Measurements from ENCODE around the gene RBBP8NL.

Gene RBBP8NL

DNA sequence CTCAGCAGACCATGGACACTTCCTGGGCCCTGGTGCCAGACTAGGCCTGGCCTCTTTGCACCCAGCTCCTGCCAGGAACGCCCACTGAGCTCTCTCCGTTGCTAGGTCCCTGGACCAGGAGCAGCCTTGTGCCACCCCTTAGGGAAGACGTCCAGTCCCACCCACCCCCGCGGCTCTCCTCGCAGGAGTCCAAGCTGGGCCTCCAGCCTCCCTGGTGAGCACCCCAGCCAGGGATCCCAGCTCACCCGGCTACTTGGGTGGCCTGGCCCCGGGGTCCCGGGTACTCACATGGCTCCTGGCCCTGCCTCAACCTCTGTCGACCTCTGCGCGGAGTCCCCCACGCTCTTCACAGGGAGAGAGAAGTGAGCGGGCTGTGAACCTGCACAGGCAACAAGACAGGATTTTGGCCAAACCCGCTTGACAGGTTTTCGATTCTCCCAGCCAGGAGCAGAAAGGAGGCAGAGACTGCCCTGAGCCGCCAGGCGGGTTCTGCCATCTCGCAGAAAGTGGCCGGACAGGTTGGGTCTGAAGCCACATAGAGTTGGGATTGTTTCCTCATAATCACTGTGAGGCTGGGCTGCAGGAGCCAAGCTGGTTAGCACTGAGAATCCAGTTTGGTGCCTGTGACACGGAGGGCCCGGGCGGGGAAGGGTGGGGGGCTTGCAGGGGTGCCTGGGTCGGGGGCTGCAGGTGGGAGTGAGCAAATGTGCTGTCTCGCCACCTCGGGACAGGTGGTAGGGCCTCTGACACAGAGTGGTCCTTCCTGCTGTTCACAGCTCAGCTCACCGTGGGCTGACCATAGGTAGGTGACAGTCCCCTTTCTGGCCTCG lies at the start of gene RBBP8NL:
RBBP8NL (minus strand) TSS at position 368 of the 830 bp plus-strand sequence. CDS start 7,892 bp downstream, outside the sequence.
- no peak for DNase-seq (ENCODE audit: low read depth)

DNA sequence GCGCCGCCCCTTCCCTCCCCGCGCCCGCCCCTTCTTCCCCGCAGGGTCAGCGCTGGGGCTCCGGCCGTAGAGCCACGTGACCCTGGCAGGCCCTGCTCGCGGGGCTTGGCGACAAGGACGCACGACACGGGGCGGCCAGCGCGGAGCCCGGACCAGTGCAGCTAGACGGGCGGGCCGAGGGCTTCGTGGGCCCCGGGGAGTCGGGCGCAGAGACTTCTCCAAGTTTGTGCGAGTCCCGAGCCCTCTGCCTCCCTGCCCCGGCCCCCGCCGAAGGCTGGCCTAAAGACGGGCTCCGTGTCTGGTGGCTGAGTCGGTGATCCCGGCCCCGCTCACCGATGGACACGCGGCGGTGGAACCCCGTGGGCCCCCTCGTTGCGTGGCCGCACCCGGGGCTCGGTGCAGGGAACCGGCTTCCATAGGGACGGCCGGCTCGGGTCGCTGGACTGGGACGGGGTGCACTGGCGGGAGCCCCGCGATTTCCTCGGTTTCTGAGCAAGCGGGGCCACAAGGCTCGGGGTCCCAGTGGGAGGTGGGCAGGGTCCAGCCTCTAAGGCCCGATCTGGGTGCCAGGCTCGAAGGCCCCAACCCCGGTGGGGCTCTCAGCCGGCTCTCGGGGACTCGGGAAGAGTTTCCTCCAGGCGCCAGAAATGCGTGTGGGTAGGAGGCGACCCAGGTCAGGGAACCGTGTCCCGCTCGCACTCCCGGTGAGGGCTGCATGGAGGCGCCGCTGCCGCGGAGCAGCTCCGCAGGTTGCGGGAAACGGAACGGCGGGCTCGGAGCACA lies 48.9 kb upstream of the RBBP8NL start:
- no peak for DNase-seq (ENCODE audit: low read depth)

- DNase-seq (ENCODE audit: low read depth) = no peak
Measured at GRCh38 chr20:62475772-62476055, 48.4 kb upstream of the RBBP8NL start, which contains the start of gene GATA5. Gene GATA5, minus strand, starts transcription at chr20:62475995. Its CDS starts 474 bp downstream, at chr20:62475521.

GRCh38 chr20:62475027-62475771 lies 47.9 kb upstream of the RBBP8NL start:
- no peak for DNase-seq (ENCODE audit: low read depth)

- DNase-seq (ENCODE audit: low read depth) = no peak
Measured at GRCh38 chr20:62474604-62475026, 47.3 kb upstream of the RBBP8NL start.

DNA sequence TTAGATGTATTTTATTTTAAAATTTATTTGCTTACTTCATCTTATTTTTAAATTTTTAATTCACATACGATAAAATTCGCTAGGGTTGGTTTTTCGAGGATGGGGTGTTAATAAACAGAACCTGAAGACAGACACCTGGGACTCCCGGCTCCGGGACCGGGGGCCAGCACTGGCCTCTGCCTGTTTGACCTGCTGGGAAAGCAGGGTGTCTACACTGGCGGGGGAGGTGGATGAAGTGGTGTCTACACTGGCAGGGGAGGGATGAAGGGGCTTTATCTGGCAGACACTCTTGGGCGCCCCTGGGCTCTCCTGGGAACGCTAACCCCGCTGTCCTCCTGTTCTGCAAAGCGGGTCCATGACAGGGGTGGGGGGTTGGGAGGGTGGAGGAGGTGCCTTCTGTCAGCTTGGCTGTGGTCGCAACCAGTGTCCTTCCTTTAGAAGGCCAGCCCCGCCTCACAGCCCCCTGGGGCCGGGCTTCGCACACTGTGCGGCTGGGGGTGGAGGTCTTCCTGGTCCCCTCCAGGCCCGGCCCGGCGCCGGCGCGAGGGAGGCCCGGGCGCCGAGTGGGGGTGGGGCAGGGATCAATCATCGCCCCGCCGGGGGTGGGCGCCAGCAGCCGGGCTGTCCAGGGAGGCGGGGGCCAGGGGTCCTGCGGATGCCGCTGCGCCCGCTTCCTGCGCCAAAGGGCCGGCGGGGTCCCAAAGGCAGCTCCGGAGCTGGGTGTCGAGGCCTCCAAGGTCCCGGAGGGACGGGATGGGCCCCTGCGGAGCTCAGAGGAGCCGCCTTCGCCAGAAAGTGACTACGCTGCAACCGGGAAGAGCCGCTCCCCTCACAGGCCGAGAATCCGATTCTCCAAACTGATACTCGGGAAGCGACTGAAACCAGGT lies 46.6 kb upstream of the RBBP8NL start:
- no peak for DNase-seq (ENCODE audit: low read depth)

DNA sequence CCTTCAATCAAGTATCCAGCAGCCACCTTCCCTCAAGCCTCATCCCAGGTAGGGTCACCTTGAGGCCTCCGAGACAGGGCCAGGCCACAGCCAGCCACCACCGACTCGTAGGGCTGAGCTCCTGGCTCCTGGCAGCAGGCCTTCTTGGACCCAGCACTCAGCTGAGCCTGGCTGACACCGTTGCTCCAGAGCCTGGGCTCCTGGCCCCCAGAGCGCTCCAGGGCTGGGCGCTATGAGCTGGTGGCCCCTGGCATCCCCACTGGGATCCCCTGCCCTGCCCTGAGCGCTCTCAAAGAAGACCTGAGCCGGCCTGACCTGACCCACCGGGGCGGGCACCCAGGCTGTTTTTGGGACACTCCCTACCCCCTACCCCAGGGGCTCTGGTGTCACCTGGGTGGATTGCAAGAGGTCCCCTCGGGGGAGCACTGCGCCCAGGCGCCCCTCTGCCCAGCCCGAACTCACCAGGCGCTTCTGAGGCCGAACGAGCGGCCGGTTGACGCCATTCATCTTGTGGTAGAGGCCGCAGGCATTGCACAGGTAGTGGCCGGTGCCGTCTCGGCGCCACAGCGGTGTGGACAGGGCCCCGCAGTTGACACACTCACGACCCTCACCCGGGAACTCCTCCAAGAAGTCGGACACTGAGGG lies 45.7 kb upstream of the RBBP8NL start:
- DNase-seq (ENCODE audit: low read depth) = no peak

GRCh38 chr20:62472138-62472940 lies 45.0 kb upstream of the RBBP8NL start:
- no peak for DNase-seq (ENCODE audit: low read depth)

- no peak for DNase-seq (ENCODE audit: low read depth)
Measured at GRCh38 chr20:62470459-62470858, 43.1 kb upstream of the RBBP8NL start.

GRCh38 chr20:62470001-62470400 lies 42.7 kb upstream of the RBBP8NL start:
- no peak for DNase-seq (ENCODE audit: low read depth)

GRCh38 chr20:62469352-62469751 lies 42.0 kb upstream of the RBBP8NL start:
- no peak for DNase-seq (ENCODE audit: low read depth)

DNA sequence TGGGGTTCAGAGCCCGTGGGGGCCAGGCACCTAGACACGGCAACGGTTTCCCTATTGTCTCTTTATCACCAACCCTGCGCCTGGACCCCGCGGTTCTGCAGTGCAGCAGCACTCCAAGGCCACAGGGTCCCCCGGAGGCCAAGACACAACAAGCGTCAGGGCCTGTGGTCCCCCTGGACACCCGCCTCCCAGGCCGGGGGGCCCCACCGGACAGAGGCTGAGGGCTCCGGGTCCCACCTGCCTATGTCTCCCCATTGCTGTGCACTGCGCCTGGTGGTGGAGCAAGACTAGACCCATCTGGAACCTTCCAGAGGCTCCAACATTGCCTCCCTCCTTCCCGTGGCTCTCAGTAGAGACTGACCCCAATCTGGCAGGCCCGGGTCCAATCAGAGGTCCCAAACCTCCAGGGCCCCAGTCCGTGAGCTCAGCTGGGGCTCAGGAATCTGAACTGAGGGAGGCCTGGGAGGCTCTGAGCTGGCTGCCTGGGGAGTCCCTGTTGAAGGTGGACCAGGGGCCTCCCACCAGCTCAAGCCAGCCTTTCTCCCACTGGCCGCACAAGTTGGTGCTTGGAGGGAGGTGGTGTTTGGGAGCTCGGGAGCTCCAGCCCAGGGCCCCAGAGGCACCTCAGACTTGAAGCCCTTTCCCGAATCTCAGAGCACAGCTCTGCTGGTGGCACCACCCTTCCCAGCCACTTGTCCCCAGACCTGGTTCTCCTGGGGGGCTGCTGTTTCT lies 39.6 kb upstream of the RBBP8NL start:
- no peak for DNase-seq (ENCODE audit: low read depth)

DNA sequence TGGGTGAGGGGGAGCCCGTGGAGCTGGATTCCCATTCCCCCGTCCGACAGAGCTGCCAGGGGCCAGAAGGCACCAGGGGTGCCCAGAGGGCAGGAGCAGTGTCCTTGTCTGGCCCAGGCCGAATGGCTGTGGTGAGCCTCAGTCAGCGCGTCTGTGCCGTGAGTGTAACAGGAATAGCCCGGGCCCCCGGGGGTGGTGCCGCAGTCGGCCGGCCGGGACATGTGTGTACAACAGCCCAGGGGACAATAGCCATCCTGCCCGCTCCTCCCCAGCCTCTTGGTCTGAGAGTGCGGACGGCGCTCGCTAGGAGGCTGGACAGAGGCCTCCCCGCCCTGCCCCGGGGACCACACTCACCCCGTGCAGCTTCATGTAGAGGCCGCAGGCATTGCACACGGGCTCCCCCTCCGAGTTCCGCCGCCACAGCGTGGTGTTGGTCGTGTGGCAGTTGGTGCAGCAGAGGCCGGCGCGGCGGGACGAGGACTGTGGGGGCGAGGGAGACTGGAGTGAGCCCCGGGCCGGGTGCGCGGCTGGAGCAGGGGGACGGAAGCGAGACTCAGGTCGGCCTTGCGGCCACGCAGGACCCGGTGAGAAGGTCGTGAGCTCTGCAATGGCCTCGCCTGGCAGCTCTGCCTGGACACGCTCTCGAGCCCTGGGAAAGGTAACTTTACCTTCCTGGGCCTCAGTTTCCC lies 38.9 kb upstream of the RBBP8NL start:
- no peak for DNase-seq (ENCODE audit: low read depth)

DNA sequence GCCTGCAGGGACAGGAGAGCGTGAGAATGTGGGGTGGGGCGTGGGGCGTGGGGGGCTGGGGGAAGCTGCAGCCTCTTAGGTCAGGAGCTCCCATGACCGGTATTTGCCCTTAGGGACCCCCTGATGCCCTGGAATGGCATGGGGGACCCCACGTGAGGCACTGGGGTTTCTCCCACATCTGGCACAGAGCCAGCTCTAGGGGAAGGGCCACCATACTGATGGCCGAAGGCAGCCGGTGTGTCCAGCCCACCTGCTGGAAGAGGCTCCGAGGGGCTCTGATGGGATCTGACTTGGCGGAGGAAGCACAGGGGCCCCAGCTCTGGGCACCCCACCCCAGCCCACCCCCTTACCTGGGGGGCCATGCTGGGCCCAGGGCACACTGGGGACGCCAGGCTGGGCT lies 37.7 kb upstream of the RBBP8NL start:
- no peak for DNase-seq (ENCODE audit: low read depth)

DNA sequence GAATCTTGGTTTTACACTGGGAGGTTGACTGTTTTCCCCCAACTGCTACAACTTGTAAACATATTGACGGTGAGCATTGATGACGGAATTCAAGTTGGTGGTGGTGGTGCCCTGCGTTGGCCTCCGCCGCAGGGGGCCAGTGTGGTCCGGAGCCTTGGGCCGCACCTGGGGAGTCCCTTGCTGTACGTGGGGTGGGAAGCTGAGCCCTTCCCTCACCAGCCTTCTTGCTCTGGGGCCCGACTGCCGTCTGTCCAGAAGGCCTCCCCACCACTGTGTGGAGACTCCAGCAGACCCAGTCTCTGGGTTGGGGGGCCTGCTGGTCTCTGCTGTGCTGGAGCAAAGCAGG lies 37.1 kb upstream of the RBBP8NL start:
- DNase-seq (ENCODE audit: low read depth) = no peak

GRCh38 chr20:62463651-62464424 lies 36.5 kb upstream of the RBBP8NL start:
- no peak for DNase-seq (ENCODE audit: low read depth)

GRCh38 chr20:62462976-62463592 lies 35.7 kb upstream of the RBBP8NL start:
- no peak for DNase-seq (ENCODE audit: low read depth)

- no peak for DNase-seq (ENCODE audit: low read depth)
Measured at GRCh38 chr20:62461834-62462233, 34.5 kb upstream of the RBBP8NL start.
